Right renal pelvis (tissue), 4 donors: ENCODE data around the gene ZNF891. TPM values are rescaled to one million over a fixed set of nuclear protein-coding genes. Genes with fewer than 3 reads are reported as not detected.
A peak's percentile ranks its signal among the peaks of the same experiment; 100 is the strongest.

ENCODE experiments used
- DNase-seq, 4 donors: peaks; one replicate each; pipeline ENCODE4 v3.0.0-alpha.2; 2013; ENCODE audit warnings: low read depth in 4 of 4, low spot score in 3 of 4, missing footprints in 1 of 4
- polyA plus RNA-seq, 4 donors: library from polyadenylated mRNA; unstranded; fragments of 120-200 nt; gene quantifications; one replicate each; pipeline ENCODE4 v1.2.1, GENCODE V29; 2013; ENCODE audit not compliant: insufficient read length in 4 of 4

ZNF891 gene
- polyA plus RNA-seq = 1 to 10 TPM; 3.5 to 4.4 (median 3.7) TPM

DNA sequence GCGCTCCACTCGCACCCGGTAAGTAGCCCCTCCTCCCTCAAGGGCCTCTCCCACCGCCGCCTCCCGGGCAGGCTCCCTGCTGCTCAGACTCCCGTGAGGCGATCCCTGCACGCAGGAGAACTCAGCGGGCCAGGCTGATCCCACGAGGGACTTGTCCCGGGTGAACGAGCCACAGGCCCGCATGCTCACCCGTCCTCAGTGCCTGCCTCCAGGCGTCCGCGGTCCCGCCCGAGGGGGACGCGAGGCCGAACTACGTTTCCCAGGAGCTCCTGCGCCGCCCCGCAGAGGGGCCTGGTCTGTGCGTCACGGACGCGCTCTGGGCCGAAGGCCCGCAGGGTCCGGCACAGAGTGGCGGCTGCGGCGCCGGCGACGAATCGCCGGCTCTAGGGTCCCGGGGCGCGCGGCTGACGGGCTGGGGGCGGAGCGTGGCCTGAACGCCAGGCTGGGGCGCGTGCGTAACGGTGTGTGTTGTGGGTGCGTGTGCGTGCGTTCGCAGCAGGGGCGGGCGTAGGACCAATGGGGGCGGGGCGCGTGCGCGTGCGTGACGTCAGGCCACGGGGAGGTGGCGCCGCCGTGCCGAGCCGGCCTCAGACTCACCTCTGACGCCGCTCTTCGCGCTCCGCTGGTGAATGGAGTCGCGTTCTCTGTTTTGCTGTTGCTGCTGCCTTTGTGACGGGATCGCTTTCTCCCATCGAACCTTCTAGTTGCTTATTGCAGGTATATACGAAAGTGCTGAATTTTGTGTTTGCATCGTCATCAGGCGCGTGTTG lies at the start of gene ZNF891, which contains the start of gene ZNF10:
Gene ZNF891, minus strand, starts transcription at position 237 of the 770 bp plus-strand sequence. CDS start 8,356 bp downstream, outside the sequence.
Gene ZNF10, plus strand, starts transcription at position 590 of the 770 bp plus-strand sequence. CDS start 13,866 bp downstream, outside the sequence.
- DNase-seq = peak; percentile 83 to 92 (median 88)

DNA sequence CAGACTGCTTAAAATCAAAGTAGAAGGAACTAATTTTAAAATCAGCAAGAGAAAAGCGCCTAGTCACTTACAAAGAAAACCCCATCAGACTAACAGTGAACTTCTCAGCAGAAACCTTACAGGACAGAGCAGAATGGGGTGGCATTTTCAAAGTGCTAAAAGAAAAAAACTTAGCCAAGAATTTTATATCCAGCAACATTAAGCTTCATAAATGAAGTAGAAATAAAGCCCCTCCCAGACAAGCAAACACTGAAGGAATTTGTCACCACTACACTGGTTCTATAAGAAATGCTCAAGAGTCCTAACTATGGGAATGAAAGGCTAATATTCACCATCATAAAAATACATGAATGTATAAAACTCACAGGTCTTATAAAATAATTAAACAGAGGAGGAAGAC lies 44.8 kb upstream of the ZNF891 start:
- DNase-seq = no peak

DNA sequence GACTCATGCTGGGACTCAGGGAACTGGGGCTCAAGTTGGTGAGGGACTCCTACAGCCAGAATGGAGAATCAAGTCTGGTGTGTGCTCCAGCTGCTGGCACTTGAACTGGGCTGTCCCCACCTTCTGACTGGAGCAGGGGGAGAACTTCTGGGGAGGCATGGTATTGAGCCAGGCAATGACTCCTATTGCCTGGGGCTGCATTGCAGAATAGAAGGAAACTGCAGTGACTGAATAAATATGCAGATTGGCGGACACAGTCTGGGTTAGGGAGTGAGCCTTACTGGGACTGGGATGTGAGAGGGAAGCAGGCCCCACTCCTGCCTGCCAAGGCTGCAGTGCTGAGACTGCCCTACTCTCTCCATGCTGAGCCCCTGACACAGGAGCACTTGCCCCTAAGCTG lies 42.4 kb upstream of the ZNF891 start:
- no peak for DNase-seq

DNA sequence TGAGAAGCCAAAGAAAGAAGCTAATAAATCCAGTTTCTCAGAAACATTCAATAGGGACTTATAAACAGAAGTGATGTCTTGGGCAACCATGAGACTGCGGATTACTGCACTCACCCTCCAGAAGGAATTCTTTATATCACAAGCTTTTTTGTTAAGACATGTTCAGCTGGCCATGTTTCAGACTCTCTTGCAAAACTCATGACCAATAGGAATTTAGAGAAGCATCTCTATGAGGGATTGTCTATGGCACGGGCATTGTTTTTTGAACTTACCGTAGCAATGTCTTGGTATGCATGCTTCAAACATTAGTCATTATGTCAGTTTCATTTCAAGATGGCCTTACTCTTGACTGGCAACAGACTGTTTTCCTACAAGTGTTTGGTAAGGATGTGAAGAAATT lies 35.7 kb upstream of the ZNF891 start:
- no peak for DNase-seq

DNA sequence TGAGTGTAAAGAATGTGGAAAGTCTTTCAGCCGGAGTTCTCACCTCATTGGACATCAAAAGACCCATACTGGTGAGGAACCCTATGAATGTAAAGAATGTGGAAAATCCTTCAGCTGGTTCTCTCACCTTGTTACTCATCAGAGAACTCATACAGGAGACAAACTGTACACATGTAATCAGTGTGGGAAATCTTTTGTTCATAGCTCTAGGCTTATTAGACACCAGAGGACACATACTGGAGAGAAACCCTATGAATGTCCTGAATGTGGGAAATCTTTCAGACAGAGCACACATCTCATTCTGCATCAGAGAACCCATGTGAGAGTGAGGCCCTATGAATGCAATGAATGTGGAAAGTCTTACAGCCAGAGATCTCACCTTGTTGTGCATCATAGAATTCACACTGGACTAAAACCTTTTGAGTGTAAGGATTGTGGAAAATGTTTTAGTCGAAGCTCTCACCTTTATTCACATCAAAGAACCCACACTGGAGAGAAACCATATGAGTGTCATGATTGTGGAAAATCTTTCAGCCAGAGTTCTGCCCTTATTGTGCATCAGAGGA lies 26.1 kb upstream of the ZNF891 start:
- DNase-seq = no peak

DNA sequence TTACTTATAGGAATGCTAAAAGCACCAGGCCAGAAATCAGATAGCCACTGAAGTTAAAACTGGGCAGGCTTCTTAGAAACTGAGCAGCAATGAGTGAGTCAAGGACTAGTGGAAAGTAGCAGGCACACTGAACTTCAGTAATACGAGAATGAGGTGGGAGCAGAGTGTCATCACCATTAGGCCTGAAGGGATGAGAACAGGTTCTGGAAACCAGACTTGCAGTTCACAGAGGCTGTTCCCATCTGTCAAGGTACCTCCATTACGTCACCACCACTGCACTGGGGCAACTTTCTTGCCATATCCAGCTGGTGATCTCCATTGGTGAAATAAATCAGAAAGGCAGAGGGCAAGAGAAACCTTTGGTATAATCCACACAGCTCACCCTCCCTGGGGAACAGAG lies 15.9 kb upstream of the ZNF891 start:
- no peak for DNase-seq

DNA sequence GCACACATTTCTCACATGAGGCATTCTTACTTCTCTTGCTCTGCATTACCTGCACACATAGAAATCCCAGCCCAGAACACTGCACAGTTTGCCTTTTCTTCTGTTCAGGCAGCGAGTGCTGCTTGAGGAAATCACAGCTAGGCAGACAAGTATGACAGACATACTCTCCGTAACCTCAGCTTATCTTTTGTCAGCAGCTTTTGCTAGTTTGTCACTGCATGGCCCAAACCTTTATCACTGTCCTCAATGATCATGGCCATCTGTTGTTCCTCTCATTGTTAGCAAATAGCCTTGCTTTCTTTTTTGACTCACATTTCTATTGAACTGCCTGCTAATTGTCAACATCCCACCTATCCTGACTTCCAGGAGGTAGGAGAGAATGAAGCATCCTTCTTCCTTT lies 5.7 kb upstream of the ZNF891 start:
- DNase-seq = no peak

DNA sequence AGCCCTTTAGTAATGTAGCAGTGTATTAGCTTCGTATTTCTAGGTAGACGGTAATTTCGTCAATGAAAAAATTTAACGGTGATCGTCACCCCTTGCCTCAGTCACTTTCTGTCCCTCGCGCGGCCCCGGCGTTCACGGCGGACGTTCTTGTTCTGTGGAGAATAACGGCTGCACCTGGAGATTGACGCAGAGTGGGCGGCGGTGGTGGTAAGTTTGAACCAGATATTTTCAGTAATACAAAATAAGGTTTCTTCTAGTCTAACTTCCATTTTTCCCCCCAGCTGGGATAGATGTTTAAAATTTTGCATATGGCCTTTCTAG lies 694 bp upstream of the ZNF891 start:
- DNase-seq = no peak

DNA sequence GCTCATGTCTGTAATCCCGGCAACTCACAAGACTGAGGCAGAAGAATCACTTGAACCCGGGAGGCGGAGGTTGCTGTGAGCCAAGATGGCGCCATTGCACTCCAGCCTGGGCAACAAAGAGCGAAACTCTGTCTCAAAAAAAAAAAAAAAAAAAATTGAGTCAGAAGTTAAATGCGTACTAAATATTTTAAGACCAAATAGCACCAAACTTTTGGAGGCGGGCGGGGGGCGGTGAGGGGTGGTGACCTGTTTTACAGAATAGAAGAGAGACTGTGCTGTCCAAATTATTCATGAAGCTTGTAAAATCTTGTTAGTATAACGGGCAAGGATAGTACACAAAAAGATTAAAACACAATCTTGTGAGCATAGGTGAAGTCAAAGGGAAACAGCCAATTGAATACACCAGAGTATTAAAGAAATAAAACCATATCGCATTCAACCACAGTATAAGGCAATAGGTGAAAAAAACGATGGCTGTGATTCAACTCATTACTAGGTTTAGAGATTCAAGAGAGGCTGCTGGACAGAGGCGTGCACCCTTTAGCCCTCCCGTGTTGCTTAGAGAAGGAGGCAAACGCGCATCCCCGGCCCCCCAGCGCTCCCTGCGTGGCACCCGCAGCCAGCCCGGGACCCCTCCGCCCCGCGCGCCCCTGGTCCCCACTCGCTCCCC lies 571 bp downstream of the ZNF891 start:
- DNase-seq = no peak

DNA sequence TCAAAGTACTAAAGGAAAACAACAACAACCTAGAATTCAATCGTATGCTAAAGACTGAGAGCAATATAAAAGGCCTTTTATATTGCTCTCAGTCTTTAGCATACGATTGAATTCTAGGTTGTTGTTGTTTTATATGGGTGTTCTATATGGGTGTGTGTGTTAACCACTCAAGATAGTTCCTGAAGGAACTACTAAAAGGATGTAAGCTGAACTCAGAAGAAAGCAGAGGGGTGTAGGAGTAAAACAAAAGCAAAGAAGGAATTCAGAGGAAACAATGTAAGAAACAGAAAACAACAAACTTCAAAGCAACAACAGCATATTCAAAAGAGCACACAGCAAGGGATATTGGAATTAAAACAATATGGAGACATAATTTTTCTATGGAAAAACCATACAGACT lies 5.4 kb downstream of the ZNF891 start:
- DNase-seq = no peak

DNA sequence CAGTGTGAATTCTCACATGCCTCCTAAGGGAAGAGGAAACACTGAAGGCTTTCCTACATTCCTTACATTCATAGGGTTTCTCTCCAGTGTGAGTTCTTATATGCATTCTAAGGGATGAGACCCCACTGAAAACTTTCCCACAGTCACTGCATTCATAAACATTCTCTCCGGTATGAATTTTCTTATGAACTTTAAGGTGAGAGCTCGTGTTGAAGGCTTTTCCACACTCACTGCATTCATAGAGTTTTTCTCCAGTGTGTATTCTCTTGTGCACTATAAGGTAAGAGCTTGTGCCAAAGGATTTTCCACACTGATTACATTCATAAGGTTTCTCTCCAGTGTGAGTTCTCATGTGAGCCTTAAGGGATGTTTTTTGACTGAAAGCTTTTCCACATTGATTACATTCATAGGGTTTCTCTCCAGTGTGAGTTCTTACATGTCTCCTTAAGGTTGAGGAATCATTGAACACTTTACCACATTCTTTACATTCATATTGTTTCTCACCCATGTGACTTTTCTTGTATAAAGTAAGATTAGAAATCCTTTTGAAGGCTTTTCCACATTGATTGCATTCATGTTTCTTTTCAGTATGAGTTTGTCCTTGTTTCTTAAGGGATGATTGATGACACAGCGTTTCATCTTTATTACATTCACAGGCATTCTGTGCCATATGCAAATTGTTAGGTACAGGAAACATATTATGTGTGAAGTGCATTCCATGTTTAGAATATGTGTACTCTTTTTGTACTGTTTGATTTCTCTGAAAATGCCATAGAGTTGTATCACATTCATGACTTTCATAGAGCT lies 9.5 kb downstream of the ZNF891 start:
- no peak for DNase-seq

DNA sequence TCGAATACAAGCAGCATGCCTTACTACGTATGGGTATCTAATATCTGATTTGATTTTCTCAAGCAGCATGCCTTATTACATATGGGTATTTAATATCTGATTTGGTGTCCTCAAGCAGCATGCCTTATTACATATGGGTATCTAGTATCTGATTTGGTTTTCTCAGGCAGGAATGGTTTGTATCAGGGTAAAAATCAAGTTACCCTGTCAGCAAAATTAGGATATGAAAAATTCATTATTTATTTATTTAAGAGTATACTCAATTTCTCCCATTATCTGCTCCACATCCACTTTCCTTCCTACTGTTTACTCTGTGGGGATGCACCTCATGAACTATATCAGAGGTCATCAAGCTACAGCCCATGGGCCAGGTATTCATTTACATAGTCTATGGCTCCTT lies 21.9 kb downstream of the ZNF891 start:
- no peak for DNase-seq

DNA sequence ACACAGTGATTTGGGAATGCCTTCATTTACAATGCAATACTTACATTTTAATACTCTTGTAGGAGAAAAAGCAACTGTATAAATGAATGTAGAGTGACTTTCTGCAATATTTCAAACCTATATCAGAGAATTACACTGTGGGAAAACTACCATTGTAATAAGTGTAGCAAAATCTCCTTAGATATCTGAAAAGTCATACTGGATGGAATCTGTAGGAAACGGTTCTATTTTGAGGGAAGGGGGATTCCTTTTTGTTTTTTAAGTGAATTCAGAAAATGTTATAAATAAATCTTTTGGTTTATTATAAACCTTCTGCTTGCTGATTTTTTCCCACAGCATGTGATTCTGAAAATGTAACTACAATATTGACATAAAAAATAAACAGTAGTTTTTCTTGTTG lies 23.0 kb downstream of the ZNF891 start:
- DNase-seq = no peak

DNA sequence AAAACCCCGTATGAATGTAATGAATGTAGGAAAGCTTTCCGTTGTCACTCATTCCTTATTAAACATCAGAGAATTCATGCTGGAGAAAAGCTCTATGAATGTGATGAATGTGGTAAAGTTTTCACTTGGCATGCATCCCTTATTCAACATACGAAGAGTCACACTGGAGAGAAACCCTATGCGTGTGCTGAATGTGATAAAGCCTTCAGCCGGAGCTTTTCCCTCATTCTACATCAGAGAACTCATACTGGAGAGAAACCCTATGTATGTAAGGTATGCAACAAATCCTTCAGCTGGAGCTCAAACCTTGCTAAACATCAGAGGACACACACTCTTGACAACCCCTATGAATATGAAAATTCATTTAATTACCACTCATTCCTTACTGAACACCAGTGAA lies 23.8 kb downstream of the ZNF891 start:
- DNase-seq = no peak

DNA sequence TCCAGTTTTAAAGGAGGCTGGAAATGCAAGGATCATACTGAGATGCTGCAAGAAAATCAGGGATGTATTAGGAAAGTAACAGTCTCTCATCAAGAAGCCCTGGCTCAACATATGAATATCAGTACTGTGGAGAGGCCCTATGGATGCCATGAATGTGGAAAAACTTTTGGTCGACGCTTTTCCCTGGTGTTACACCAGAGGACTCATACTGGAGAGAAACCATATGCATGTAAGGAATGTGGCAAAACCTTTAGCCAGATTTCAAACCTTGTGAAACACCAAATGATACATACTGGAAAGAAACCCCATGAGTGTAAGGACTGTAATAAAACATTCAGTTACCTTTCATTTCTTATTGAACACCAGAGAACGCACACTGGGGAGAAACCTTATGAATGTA lies 24.5 kb downstream of the ZNF891 start:
- no peak for DNase-seq

DNA sequence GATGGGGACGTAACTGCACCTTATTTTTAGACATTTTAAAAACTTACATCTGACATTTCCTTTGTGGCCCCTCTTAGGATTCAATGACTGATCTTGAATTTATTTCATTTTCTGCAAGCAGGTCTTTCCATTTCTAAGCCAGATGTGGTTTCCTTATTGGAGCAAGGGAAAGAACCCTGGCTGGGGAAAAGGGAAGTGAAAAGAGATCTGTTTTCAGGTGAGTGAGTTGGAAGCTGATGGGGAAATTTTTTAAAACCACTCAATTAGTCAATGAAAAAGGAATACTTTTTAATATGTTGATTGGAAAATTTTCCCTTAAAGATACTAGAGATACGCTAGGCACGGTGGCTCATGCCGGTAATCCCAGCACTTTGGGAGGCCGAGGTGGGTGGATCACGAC lies 46.7 kb downstream of the ZNF891 start:
- DNase-seq = no peak

DNA sequence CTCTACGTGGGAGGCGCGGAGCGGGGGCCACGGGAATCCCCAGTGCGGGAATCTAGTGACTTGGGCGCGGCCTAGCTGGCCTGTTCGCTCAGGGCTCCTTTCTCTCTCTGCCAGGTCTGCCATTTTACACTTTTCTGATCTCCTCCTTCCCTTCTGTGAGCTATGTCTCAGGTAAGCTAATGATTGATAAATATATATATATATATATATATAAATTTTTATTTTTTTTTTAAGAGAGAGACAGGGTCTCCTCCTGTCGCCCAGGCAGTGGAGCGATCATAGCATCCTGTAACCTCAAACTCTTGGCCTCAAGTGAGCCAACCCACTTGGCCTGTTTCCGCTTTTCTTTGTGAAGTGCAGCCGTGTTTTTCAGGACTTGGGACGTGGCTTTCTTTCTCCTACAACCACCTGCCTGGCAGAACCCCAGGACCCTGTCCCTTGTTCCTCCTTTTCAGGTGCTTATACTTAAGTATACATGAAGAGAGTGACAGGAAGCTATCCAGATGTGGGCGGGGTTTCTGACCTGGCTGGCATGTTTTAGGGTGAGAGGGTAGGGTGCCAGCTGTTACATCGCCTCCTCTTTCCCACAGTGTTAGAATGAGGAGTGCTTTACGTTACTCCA lies 48.8 kb downstream of the ZNF891 start:
- DNase-seq = no peak

DNA sequence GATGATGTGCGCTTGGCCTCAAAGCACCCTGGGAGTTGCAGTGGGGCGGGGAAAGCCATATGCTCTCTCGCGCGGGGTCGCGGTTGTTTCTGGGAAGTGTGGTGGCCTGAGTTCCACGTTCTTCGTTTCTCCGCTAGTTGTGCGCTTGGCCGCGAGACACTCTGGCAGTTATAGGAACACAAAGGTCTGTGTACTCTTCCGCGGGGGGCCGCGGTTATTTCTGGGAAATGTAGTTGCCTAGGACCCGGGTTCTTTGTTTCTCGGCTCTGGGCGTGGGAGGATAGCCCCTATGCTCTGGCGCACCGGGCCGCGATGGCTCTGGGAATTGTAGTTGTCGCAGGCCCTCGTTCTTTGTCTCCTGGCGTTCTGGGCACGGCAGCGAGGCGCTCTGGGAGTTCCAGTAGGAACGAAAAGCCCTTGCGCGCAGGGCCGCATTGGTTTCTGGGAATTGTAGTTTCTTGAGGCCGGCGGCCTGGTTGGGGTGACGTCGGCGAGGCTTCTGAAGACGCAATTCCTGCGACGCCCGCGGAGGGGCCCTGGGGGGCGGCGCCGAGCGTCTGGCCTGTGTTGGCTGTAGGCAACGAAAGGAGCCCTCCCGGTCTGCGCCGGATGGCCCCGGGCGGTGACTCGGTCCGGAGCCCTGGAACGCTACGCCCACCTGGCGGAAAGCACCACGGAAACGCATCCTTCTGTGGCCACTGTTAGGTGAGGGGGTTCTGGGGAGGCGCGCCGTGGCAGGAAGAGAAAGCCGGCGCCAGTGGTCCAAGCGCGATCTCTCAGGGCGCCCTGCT lies 49.5 kb downstream of the ZNF891 start, which contains the start of gene ZNF140:
Gene ZNF140, plus strand, starts transcription at position 556 of the 791 bp plus-strand sequence. CDS start 398 bp downstream, outside the sequence.
- peak; percentile 94 to 96 (median 95) for DNase-seq

DNA sequence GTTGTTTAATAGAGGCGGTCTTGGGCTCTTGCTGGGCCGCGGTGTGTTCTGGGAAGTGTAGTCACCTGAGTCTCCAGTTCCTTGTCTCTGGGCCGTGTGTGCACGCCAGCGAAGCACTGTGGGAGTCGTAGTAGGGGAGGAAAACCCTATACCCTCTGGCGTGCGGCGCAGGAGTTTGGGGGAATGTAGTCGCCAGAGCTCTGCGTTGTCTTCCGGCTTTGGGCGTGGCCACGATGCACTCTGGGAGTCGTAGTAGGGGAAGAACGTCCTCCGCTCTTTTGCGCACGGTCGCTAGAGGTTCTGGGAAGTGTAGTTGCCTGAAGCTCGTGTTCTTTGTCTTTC lies 50.1 kb downstream of the ZNF891 start:
- peak; percentile 95 to 99 (median 98) for DNase-seq

DNA sequence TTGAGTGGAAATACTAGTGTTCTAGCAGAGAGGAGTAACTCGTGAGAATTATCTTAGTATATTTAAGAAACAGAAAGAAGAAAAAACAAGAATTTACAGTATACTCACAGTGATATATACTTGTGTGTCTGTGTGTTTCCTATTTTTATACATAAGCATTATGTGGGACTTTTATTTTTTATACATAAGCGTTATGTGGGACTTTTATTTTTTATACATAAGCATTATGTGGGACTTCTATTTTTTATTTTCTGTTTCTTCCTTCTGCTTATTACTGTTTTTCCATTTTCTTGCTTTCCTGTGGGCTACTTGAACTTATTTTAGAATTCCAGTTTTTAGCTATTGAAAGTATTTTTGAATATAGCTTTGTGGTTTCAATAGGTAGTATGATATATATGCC lies 56.2 kb downstream of the ZNF891 start:
- DNase-seq = no peak
